SK-N-DZ (cell line): ENCODE data around the gene KCNIP2. TPM values are rescaled to one million over a fixed set of nuclear protein-coding genes. Genes with fewer than 3 reads are reported as not detected.
A peak's percentile ranks its signal among the peaks of the same experiment; 100 is the strongest.

Experiments used
- DNase-seq: peaks from one replicate; pipeline ENCODE4 v3.0.0-alpha.2; 2015; ENCODE audit warnings: low spot score
- polyA plus RNA-seq, 2 experiments: library from polyadenylated mRNA; depleted of rRNA; stranded (reverse); fragments of >200 nt; gene quantifications; 2 replicates each; pipeline ENCODE4 v1.2.3, GENCODE V29; 2014

KCNIP2 gene
- polyA plus RNA-seq (2014; cell fraction: cytosol; rRNA removed) = 1.4 and 2.2 TPM in 2 replicates
- 12.4 TPM in 2 replicates for polyA plus RNA-seq (2014; cell fraction: nucleus; rRNA removed)

GRCh38 chr10:101843032-101844021 lies at the start of gene KCNIP2:
Gene KCNIP2 (minus strand): TSS chr10:101843800. CDS start chr10:101843568, 232 bp downstream.
- peak; percentile 74 for DNase-seq

DNA sequence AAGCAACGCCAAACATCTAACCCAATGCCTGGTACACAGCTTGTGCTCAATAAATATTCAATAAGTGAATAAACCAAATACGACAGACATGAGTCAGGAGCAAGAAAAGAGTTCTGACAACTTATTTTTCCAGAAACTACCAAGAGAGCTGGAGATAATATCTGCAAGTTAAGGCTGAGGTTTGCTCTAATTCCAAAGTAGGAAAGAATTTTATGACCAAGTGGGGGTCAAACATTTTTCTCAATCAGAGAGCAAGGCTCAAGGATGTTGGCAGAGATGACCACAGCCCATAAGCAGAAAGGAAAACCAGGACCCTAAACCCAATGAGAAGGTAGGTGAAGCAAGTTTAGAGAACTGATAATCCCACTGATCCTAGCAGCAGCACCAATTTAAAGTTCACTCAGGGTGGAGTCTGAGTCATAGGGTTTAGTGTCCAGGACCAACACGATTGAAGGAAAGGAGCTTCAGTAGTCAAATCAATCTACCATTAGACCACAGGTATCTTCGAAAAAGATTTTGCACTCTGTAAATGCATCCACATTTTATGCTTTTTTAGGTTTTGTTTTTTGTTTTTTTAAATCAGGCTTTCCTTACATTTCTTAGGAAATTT lies 49.3 kb upstream of the KCNIP2 start:
- DNase-seq = no peak

DNA sequence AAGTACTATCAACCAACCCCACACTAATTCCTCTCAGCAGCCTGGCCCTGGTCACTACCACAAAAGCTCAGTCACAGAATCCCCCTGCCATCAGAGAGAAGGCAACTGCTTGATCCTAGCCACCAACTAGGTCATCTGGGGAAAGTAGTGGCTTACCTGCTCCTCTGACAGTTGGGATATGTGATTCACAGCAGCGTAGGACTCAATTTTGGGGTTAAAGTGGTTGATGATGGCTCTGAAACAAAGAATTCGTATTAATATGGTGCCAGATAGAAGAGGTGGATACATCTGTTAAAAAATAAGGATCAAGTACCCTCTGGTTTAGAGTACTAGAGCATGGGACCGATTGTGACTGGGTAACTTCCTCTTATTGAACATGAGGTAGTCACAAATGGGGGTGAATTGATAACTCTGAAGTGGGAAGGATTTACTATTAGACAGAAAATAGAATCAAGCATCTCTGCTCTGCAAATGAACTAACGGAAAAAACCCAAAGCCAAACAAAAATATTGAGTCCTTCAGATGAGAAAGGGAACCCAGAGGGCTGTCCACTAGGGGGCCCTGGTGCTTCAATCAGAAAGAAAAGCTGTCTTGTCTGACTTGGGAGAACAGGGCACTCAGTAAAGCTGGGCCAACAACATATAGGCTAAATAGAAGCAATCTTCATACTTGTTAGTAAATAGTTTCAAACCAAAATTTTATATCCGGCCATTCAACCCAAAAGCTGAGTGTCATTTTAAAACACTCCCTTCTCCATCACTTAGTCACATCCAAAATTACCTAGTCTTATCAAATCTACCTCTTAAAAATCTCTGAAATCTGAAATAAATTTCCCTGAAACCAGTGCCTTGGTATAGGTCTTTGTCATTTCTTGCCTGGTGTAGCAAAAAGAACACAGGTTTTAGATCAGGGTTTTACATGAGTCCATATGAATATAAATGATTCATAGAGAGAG lies 45.9 kb upstream of the KCNIP2 start:
- peak; percentile 62 for DNase-seq

- DNase-seq = no peak
Measured at GRCh38 chr10:101888251-101888949, 44.8 kb upstream of the KCNIP2 start.

GRCh38 chr10:101887775-101888174 lies 44.2 kb upstream of the KCNIP2 start:
- no peak for DNase-seq

DNA sequence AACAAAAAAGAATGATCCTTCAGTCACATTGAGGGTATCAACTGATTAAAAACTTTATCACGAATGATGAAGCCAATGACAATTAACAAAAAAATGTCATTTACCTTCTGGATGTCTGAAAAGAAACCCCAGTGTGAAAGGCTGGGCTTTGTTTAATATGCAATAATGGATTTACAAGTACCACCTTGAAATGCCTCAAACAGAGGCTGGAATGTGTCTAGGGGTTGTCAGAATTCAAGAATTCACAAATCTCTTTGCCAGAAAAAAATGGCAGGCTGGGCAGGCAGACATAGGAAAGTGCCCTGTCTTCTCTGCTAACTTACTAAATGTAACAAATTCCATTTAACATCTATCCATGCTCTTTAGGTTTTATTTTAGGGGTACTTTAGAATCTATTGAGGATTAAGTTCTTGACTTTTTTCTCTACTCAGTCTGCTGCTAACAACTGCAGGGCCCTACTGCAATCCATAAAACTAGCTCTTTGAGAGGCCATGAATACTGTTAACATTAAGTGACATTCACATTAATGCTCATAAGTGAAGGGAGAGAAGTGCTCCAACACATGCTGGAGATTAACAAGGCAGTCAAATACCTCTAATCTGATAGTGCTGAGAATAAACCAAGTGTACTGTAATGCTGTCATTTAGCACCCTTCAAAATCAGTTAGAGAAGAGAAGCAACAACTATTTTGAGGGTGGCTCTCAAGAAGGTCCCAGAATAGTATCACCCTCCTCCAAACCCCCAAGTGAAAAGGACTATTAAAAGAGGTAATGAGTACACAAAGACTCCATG lies 43.1 kb upstream of the KCNIP2 start:
- no peak for DNase-seq

DNA sequence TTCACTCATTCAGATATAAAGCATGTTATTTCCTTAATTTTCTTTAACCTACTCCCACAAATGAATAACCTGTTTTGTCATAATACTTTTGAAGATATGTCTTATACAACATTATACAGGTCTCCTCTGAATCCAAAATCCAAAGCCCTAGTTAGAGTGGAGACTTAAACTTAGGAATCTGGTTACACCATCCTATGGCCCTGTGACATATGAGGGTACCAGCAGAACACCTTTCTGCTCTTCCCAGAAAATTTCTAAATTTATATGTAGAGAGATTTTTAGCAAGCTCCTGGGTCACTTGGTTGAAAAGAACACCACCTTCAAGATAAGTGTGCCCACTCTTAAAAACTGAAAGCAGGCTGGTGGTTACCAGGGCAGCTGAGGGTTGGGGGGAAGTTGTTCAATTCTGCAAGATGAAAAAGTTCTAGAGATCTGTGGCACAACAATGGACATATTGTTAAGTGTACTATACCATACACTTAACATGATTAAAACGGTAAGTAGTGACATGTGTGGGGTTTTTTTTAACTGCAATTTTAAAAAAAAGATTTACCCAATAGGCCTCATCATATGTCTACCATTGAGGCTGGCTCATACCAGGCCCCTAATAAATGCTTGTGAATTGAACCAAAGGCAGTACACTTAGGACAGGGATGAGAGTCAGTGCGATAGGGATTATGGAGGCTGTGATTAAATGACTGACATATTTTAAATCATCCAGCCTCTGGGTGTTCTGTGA lies 37.6 kb upstream of the KCNIP2 start:
- DNase-seq = no peak

- DNase-seq = no peak
Measured at GRCh38 chr10:101880232-101880573, 36.6 kb upstream of the KCNIP2 start.

DNA sequence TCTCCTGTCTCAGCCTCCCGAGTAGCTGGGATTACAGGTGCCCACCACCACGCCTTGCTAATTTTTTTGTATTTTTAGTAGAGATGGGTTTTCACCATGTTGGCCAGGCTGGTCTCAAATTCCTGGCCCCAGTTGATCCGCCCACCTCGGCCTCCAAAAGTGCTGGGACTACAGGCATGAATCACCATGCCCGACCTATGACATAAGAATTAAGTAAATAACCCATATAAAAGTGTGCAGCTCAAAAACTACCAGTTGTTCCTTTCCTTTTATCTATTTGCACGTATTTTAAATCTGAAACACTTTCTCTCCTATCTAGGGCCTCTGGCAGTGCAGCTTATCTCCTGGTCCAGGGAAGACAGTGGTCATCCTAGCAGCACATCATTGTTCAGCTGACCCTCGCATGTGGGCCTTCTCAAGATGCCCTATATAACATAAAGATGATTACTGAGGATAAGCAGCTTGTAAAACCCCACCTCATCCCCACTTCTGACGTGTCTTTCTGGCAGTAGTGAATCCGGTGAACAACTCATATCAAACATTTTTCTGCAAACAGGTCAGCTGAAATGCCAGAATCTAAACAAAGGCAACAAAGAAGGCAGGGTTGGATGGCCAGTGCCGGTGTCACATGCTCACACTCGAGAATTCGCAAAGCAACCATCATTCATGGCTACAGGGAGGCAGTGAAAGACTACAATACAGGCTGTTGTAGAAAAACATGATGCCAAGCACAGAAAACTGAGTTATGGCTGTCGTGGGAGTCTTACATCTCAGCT lies 36.0 kb upstream of the KCNIP2 start:
- DNase-seq = no peak

DNA sequence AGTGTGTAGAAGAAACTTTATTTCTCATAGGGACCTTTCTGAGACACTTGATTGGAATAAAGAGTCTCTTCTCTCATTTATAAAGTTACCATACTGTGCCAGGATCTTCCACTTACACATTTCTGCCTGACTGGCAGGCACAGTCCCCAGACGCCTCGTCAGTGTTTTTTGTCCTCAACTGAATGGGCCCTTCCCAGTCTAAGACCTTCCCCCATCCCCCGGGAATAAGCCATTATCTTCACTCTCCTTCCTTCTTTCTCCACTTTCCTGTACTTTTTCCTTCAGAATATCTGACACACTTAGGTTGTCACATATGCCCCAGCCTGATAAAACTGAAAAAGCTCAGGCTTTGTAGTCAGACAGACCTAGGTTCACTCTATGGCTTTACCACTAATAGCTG lies 35.3 kb upstream of the KCNIP2 start:
- DNase-seq = no peak

DNA sequence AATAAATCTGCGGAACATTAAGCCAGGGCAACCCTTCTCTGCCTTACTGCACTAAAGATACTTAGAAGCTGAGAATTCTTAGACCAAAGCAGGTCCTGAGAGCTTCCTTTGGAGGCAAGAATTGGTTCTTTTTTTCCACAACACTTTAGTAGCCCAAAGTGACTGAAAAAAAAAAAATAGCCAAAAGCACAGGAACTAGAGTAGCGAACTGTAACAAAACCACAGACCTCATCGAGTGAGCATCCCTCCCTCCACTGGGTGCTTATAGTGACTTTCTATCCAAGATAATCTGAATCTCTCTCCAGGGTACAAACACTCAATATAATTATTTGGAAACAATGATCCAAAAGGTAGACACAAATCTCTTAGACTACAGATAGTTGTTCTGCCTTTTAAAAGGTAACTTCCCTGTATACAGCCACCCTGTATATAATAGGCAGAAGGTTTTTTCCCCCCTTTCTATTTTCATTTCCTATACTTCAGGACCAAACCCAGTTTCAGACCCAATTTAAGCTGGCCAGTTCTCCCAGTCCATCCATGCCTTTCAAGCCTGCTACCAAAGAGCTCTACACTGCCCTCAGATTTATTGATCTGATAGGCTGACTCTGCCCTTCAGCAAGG lies 31.6 kb upstream of the KCNIP2 start:
- DNase-seq = no peak

- DNase-seq = no peak
Measured at GRCh38 chr10:101874252-101874651, 30.7 kb upstream of the KCNIP2 start.

DNA sequence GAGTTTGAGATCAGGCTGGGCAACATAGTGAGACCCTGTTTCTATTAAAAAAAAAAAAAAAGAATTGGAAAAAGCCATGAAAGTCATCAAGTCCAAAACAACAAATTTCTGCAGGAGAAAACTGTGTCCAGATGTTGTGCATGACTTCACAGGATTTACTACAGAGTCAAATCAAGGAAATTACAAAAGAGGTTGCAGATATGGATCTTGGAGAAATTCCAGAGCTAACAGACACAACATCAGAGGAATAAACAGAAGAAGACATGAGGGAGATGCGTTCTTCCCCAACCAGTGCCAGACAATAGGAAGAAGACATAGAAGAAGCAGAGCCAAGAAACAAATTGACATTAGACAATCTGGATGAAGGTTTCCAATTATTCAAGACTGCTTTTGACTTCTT lies 24.3 kb upstream of the KCNIP2 start:
- DNase-seq = no peak

DNA sequence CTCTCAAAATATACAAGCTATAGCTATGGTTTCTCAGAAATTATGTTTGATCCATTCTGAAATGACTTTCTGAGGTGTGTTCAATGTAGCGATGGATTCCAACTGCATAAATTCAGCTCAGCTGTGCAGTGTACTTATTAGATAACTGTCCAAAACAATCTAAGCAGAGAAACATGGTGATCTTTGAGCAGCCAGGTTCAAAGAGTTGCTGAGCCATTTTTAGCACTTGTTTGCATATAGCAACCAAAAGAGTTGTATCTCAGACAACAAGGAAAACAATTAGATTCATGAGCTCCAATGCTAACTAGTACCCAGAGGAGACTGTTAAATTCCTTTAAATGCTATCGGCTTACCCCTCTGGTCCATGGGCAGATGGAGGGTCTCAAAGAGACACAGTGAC lies 15.9 kb upstream of the KCNIP2 start:
- no peak for DNase-seq

GRCh38 chr10:101858723-101859500 lies 15.3 kb upstream of the KCNIP2 start:
- DNase-seq = no peak

- DNase-seq = no peak
Measured at GRCh38 chr10:101857802-101858476, 14.3 kb upstream of the KCNIP2 start.

GRCh38 chr10:101856626-101857025 lies 13.0 kb upstream of the KCNIP2 start:
- DNase-seq = no peak
